ENCODE results near the gene CCND3. TPM values are rescaled to one million over a fixed set of nuclear protein-coding genes. Genes with fewer than 3 reads are reported as not detected.
A peak's percentile ranks its signal among the peaks of the same experiment; 100 is the strongest.

CCND3 gene
- total RNA-seq, 1 donor from 2014 or later, result 130 TPM

GRCh38 chr6:41939176-41939847 lies 2.3 kb downstream of the CCND3 start:
- peak overlapping the region in 1 of 2 donors; percentile 84 for H3K4me3 ChIP-seq

GRCh38 chr6:41938590-41939175 lies 2.9 kb downstream of the CCND3 start:
- DNase-seq (ENCODE audit: low spot score in 2 of 2), result no peak
- intact Hi-C loops (cut with DNase I), result no loop called here
- peaks cover 4 to 20% of the 10 kb centered on the region in 2 donors for H3K4me1 ChIP-seq
- H3K36me3 ChIP-seq, result peaks cover 20 to 28% of the 10 kb centered on the region in 2 donors
- no peaks in the 10 kb centered on the region for H3K9me3 ChIP-seq
- H3K27ac ChIP-seq, result peak overlapping the region; percentile 42 to 50
- no peaks in the 10 kb centered on the region for H3K27me3 ChIP-seq
- H3K4me3 ChIP-seq, result no peak overlapping the region
- TF ChIP-seq CTCF (IDR thresholded peaks at IDR 0.05), result no peak

More at GRCh38 chr6:41939176-41939847, 2.3 kb downstream of the CCND3 start:
- Histone ChIP-seq H3K27ac (peak overlapping the region; percentile 9 to 50), H3K4me1 (peaks cover 4 to 20% of the 10 kb centered on the region in 2 donors), H3K27me3 (no peaks in the 10 kb centered on the region), H3K36me3 (peaks cover 15 to 25% of the 10 kb centered on the region in 2 donors), H3K9me3 (no peaks in the 10 kb centered on the region)
- intact Hi-C loops (cut with DNase I), result no loop called here
- DNase-seq (ENCODE audit: low spot score in 2 of 2), result peak in 1 of 2 donors; percentile 74
- no peak for TF ChIP-seq CTCF (IDR thresholded peaks at IDR 0.05)

DNA sequence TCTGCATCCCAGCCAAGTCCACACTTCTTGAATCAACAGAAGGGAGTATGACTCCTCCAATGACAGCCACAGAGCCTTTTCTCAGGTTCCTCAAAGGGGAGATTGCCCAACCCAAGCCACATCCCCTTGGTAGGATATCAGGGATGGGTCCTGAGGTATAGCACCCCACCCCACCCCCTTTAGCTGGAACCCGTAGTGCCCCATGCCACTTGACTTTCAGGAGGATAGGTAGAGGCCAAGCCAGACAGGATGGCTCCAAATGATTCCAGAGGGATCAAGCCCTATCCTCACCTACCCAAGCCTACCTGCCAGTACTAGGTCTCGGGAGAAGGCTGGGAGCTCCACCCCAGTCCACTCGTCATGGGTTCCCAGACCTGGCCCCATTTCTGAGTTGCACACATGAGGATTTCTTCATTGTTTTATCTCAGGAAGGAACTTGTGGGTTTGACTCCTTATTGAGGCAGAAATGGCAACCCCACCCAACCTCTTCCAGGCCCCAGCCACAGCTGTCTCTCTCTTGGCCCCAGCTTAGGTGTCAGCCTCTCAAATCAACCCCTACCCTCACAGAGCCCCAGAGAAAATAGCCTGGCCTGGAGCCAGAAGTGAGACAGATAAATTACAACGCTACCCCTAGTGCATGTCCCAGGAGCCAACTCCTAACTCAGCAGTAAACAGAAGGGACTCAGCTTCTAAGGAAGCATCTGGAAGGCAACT lies 3.6 kb downstream of the CCND3 start:
- DNase-seq (ENCODE audit: low spot score in 2 of 2), result no peak
- H3K36me3 ChIP-seq, result peaks cover 26 to 34% of the 10 kb centered on the region in 2 donors
- H3K4me1 ChIP-seq, result peaks cover 4 to 20% of the 10 kb centered on the region in 2 donors
- TF ChIP-seq CTCF (IDR thresholded peaks at IDR 0.05), result no peak
- intact Hi-C loops (cut with DNase I), result no loop called here
- no peak overlapping the region for H3K4me3 ChIP-seq
- H3K27me3 ChIP-seq, result no peaks in the 10 kb centered on the region
- no peaks in the 10 kb centered on the region for H3K9me3 ChIP-seq
- peak overlapping the region; percentile 42 to 50 for H3K27ac ChIP-seq

DNA sequence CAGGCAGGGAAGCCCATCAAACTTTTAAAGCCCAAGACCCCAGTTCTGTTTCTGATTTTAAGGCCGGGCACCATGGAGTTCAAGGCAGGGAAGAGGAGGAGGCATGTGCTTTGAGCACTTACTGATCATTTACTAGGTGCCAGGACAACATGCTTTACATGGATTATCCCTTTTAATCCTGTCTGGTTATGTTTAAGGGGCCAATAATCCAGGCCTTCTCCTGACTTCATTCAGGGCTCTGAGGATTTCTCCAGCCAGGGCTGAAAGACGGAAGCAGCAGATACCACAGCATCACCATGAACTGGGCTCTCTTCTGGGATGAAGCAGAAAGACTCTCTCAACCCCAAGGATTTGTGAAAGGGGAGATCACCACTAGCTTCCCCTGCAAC lies 4.1 kb downstream of the CCND3 start:
- H3K4me1 ChIP-seq, result peaks cover 3 to 17% of the 10 kb centered on the region in 2 donors
- no peaks in the 10 kb centered on the region for H3K9me3 ChIP-seq
- DNase-seq (ENCODE audit: low spot score in 2 of 2), result no peak
- TF ChIP-seq CTCF (IDR thresholded peaks at IDR 0.05), result no peak
- H3K27me3 ChIP-seq, result no peaks in the 10 kb centered on the region
- no peak overlapping the region for H3K4me3 ChIP-seq
- peaks cover 32 to 39% of the 10 kb centered on the region in 2 donors for H3K36me3 ChIP-seq
- no peak overlapping the region for H3K27ac ChIP-seq
- intact Hi-C loops (cut with DNase I), result no loop called here

GRCh38 chr6:41936073-41936837 lies 5.4 kb downstream of the CCND3 start:
- H3K27ac ChIP-seq, result no peak overlapping the region
- no peaks in the 10 kb centered on the region for H3K27me3 ChIP-seq
- intact Hi-C loops (cut with DNase I), result no loop called here
- TF ChIP-seq CTCF (IDR thresholded peaks at IDR 0.05), result peak; percentile 67 to 80 (median 79)
- peaks cover 0 to 13% of the 10 kb centered on the region in 2 donors for H3K4me1 ChIP-seq
- H3K4me3 ChIP-seq, result no peak overlapping the region
- DNase-seq (ENCODE audit: low spot score in 2 of 2), result peak in 1 of 2 donors; percentile 83
- peaks cover 42 to 51% of the 10 kb centered on the region in 2 donors for H3K36me3 ChIP-seq
- no peaks in the 10 kb centered on the region for H3K9me3 ChIP-seq

Data from ascending aorta (tissue), 2 donors.